GM21447 (cell line): ENCODE measurements around the gene ATP5F1B.
A peak's percentile ranks its signal among the peaks of the same experiment; 100 is the strongest.
"Not testable (repeated sequence)": the region's sequence is repeated elsewhere in the genome, so short reads cannot be mapped to it uniquely, and the experiment has no call there.

Experiments
- ATAC-seq: cut with Tn5 transposase; IDR thresholded peaks from one replicate; pipeline ENCODE4 v1.9.1; 2021; ENCODE audit not compliant: unreplicated experiment

Gene ATP5F1B

DNA sequence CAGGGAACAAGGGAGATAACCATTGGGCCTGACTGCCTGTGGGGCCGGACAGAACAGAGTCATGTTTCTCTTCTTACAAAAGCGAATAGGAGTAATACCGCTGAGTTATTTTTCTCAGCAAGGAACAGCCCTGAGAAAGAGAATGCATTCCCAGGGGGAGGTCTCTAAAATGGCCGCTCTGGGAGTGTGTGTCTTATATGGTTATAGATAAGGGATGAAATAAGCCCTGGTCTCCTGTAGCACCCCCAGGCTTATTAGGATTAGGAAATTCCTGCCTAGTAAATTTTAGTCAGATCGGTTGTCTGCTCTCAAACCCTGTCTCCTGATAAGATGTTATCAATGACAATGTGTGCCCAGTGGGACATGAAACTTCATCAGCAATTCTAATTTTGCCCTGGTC is 8.0 kb upstream of the ATP5F1B start:
- ATAC-seq, result not testable (repeated sequence)

DNA sequence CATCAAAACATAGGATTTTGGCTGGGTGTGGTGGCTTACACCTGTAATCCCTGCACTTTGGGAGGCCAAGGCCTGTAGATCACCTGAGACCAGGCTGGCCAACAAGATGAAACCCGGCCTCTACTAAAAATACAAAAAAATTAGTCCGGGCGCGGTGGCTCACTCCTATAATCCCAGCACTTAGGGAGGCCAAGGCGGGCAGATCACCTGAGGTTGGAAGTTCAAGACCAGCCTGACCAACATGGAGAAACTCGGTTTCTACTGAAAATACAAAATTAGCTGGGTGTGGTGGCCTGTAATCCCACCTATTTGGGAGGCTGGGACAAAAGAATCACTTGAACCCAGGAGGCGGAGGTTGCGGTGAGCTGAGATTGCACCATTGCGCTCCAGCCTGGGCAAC is 2.2 kb upstream of the ATP5F1B start:
- not testable (repeated sequence) for ATAC-seq

- no peak for ATAC-seq
These were observed 525 bp downstream of the ATP5F1B start for GRCh38 chr12:56645201-56645716.

GRCh38 chr12:56644654-56645053 is 1.1 kb downstream of the ATP5F1B start:
- no peak for ATAC-seq

DNA sequence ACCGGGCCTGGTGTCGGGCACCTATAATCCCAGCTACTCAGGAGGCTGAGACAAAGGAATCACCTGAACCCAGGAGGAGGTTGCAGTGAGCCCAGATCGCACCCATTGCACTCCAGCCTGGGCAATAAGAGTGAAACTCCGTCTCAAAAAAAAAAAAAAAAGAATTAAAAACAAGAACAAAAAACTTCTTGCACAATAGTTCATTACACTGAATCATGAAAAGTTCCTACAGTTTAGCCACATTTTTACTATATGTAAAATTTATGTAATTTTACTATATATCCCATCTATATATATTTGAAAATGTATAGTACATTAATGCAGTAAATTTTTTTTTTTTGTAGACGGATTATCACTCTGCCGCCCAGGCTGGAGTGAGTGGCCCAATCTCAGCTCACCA is 4.6 kb downstream of the ATP5F1B start:
- no peak for ATAC-seq

DNA sequence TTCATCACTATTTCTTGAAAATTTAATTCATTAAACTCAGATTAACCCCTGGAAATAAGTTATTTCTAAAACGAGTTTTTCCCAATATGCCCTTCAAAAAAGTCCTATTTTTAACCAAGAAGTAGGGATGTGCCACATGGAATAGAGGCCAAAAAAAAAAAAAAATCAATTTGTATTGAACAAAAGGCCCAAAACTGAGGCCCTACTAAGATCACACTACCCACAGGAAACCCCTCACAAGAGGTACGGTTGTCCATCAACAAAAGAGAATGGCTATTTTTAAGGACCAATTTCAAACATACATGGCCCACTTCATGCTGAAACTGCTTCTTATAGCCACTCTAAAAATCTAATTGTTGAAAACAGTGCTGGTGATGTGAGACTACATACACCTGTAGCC is 8.2 kb downstream of the ATP5F1B start:
- no peak for ATAC-seq

DNA sequence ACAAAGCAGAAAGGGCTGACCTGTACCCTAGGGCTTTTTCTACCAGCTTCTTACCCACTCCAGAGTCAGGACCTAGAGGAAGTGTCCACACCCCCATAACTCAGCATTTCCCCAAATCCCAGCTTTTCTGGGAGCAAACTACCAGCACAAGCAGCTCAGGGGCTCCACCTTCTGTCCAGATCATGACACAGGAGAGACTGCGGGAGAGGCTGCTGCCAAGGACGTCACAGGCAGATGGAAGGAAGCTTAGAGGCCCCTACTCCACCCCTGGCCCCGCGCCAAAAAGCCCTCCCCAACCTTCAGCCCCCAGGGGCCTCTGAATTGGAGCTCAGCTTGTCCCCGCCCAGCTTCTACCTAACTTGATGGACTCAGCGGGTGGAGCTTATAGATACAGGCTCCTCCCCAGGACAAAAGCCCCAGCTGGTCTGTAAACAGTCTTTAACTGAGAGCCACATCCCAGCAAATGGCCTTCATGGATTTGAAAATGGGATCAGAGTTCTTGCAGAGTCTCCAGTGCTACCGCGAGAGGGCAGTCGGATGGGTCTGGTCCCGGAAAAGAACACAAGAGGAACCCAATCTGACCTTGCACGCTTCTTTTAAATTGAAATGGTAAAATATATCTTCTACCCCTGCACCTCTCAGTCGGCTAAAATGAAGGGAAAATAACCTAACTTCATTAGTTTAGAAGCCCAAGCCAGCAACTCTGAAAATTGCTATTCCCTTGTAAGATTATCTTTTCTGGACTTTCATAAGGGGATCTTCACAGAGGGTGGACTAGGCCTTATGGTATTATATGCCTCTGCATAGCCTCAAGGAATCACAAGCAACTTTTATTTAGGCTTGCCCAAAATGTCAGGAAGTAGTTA is 8.9 kb downstream of the ATP5F1B start:
- peak; percentile 51 for ATAC-seq

DNA sequence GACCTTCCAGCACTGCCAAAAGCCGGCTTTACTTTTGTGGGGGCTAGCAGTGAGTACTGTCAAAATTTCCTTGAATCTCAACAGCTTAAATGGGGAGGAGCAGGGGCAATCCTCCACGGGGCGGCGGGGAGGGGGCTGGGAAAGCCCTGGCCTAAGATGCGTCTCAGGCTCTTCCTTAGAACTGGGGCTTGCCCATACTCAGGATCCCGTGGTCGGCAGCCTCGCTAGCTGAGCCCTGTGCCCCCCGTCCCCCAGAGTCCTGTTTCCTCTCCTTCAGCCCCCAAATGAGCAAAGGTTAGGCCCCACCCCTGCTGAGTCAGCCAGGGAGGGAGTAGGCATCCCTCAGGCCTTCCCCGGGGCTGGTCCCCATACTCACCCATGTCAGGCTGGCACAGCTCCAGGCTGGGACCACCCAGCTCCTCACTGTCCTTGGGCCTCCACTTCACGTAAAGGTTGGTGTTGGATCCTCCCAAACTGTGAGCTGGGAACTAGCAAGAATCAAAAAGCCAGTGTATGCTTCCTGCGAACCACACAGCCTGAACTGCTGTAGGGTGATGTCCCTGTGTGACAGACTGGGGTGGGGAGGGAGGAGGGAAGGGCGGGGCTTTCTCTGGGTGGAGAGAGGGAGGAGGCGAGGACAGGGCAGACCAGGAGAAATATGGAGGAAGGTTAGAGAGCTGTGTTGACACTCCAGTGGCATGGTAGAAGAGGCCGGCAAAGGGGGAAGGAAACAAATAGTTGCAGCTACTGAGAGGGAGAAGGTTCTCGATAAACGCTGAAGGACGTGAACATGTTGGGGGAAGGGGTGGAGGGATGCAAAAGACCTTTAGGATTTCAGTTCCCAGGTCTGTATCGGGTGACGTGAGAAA is 9.7 kb downstream of the ATP5F1B start:
- ATAC-seq, result peak; percentile 40

DNA sequence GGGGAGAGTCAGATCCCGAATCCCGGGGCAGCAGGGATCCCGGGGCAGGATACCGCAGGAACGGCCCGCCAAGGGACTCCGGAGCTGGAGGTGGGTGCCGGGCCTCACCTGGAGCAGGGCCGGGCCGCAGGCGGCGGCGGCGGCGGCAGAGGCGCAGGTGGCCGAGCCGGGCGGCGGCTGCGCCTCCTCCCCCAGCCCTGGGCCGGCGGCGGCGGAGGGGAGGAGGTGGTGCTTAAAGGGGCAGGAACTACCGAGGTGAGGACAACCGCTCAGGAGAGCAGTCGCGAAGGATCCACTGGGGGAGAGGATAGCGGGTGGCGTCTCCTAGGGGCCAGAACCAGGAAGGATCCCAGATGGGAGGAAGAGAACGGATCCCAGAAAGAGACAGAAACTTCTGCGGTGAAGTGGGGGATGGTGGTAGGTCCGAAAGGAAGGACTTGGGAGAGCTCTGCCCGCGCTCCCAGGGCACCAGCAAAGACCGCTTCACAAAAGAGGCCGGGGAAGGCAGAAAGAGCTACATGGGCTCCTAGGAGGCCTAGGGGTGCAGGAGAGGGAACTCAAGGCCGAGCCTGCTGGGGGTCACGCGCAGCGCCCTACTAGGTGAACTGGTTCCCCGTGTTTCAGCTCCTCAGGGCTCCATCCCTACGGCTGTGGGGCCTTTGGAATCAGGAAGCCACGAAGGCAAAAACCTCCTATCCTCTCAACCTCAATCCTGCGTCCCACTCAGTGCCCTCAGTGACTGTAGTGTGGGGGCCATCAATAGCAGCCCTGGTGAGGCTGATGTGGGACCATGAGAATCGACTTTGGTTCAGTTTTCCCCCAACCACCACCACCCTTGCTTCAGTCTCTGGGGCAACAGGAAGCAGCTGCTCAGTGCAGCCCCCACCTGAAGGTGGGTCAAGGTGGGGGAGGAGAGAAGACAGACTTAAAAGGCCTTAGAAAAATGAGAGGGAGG is 10.7 kb downstream of the ATP5F1B start:
- ATAC-seq, result peak; percentile 29

- no peak for ATAC-seq
These were observed 11.4 kb downstream of the ATP5F1B start for GRCh38 chr12:56634242-56634836.

GRCh38 chr12:56633468-56634241 is 12.1 kb downstream of the ATP5F1B start:
- ATAC-seq, result no peak

GRCh38 chr12:56632701-56633467 is 12.9 kb downstream of the ATP5F1B start:
- ATAC-seq, result no peak

- ATAC-seq, result peak; percentile 18
These were observed 13.7 kb downstream of the ATP5F1B start for GRCh38 chr12:56631790-56632700.

DNA sequence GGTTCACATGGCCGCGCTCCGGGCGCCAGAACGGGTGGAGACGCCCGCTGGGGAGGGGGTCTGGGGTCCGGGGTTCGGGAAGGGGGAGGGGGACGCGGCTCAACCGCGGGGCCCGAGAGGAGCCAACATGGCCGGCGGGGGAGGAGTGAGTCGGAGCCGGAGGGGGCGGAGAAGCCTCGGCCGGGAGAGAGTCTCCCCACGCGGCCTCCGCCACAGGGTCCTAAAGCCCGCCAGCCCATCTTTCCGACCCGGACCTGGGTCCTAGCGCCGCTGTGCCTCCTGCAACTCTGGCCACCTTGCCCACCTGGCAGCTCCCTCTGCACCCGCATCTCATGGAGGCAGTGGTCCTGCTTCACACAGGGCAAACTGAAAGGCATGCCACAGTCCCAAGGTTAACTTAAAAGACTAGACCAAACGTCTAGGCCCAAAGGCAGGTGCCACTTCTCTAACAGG is 15.6 kb downstream of the ATP5F1B start, which contains the start of gene BAZ2A:
Gene BAZ2A, minus strand, starts transcription at position 147 of the 453 bp plus-strand sequence. CDS start 12,796 bp downstream, outside the sequence.
- peak; percentile 40 for ATAC-seq

DNA sequence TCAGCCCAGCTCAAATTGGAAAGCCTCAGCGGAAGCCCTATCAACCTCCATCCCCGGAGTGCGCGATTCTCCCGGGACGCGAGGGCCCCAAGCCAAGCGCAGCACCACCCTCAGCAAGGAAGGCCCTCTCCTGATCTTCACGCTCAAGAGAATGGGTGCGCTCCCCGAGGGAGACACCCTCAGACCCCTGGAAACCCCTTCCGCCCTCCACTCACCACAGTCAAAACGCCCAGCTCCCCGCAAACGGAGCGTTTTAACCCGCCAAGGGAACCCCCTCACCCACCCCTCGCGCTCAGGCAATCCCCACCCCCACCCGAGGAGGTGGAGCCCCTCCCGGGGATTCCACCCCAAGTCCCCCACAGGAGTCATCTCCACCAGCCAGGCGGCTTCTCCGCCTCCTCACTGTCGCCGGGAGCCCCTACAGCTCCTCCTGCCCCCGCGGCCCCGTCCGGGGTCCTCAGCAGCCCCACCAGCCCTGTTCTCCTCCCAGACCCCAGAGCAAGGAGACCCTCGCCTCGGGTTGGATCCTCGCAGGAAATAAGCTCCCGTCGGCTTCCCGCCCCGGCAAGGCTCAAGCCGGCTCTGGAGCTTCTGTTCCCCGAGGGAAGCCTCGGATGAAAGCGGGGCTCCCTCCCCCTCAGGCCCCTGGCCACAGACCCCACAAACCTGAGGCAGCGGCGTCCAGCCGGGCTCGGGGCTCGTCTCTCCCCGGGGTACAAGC is 16.2 kb downstream of the ATP5F1B start:
- no peak for ATAC-seq

- ATAC-seq, result no peak
These were observed 16.9 kb downstream of the ATP5F1B start for GRCh38 chr12:56628671-56629458.
